GM21723 (cell line): ENCODE results near the gene CEP170.
"Not testable (repeated sequence)": the region's sequence is repeated elsewhere in the genome, so short reads cannot be mapped to it uniquely, and the experiment has no call there.

Experiments
- ATAC-seq: cut with Tn5 transposase; IDR thresholded peaks from one replicate; pipeline ENCODE4 v1.9.1; 2021; ENCODE audit warnings: mild to moderate bottlenecking, moderate library complexity; ENCODE audit not compliant: unreplicated experiment

CEP170 gene

DNA sequence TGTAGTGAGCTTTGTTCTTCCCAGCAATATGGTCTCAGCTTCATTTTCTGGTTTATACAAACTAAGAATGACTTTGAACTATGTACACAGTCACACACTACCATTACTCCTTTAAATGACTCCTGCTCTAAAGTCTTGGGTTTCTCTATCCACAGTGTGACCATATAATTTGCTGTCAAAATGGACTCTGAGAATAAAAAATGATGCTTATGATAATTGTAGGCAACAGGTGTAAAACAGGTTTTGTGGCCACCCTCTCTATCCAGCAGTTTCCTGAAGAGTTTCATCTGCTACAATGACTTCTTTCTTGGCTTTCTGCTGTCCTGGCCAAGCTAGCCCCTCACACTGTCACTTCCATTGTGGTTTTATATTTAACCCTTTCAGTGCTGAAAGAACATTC is 71.4 kb downstream of the CEP170 start:
- not testable (repeated sequence) for ATAC-seq

GRCh38 chr1:243183176-243183575 is 71.9 kb downstream of the CEP170 start:
- ATAC-seq = not testable (repeated sequence)

DNA sequence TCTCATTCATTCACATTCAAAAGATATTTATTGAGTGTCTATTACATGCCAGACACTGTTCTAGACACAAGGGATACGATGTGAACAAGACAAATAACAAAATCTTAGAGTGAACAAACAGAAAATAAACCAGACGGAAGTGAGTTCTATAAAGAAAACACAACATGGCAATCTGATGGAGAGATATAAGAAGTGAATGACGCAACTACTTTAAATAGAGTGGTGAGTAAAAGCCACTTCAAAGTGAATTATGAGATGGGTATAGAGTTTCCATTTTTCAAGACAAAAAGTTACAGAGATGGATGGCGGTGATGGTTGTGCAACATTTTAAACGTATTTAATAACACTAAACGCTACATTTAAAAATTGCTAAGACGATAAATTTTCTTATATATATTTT is 75.4 kb downstream of the CEP170 start:
- ATAC-seq = no peak

GRCh38 chr1:243177792-243178191 is 77.3 kb downstream of the CEP170 start:
- not testable (repeated sequence) for ATAC-seq

GRCh38 chr1:243173758-243174369 is 81.2 kb downstream of the CEP170 start:
- ATAC-seq = not testable (repeated sequence)

GRCh38 chr1:243164911-243165310 is 90.2 kb downstream of the CEP170 start:
- ATAC-seq = not testable (repeated sequence)

DNA sequence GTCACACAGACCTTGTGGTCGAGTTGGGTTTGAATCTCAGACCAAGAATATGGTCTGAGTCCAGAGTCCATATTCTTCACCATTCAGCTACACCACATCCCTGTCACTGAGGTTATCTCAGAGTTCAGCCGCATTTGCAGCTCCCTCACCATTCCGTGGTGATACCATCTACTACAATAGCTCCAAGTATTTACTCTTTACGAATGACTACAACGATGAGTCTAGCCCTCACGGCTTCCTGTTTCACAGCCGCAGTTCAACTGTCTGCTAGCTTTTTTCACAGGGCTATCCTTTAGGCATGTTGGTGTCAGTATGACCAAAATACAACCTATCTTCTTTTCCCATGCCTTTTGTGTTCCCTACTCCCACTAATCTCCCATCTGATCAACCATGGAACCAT is 104.2 kb downstream of the CEP170 start:
- not testable (repeated sequence) for ATAC-seq

- ATAC-seq = not testable (repeated sequence)
Measured at GRCh38 chr1:243149120-243149519, 106.0 kb downstream of the CEP170 start.

DNA sequence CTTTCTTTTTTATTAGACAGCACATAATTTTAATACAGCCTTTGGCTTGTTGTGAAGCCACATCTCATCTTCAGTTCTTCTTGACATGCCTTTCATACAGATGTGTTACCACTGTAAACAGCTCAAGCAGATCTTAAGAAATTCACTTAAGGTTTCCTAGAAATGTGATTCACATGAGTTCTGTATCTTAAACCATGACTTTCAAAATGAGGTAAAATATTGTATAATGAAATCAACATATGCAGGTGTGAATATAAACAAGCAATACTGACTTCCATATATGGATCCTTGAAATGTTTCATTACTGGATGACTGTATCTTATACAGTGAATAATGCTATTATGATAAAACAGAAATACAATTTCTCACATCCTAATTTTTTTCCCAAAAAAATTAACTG is 107.7 kb downstream of the CEP170 start:
- ATAC-seq = not testable (repeated sequence)

DNA sequence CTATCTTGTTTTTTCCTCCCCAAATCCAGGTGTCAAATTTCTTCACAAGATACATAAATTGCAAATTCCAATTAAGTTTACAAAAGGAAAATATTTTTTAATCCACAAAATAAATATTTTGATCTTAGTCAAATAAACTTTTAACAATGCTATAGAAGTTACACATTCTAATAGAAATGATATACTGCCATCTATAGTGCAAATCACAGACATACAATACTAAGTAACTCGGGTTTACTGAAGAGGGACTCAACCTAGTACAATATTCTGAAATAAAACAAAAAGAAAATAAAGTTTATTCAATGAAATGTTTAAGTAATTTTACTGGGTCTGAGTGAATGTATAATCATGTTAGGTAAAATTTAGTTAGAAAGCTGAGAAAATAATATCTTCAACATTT is 114.6 kb downstream of the CEP170 start:
- not testable (repeated sequence) for ATAC-seq

- not testable (repeated sequence) for ATAC-seq
Measured at GRCh38 chr1:243122876-243123409, 132.1 kb downstream of the CEP170 start.

- ATAC-seq = not testable (repeated sequence)
Measured at GRCh38 chr1:243121939-243122338, 133.1 kb downstream of the CEP170 start.

- ATAC-seq = not testable (repeated sequence)
Measured at GRCh38 chr1:243118601-243119322, 136.3 kb downstream of the CEP170 start.

DNA sequence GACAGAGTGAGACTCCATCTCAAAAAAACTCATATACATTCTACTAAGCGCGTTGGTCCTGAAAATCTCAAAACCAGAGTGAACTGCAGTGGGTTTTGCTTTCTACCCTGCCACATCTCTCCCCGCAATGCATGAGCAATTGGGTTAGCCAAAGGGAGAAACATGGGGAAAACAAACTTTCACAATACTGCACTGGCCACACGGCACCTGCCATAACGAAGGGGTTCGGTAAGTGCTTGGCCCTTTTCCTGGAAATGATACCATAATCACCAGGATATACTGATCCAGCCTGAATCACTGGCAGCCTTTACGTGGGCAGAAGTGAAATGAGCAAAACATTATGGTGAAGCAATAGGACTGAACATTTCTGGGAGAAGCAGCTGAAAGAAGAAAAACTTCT is 138.9 kb downstream of the CEP170 start:
- ATAC-seq = not testable (repeated sequence)

GRCh38 chr1:243114769-243115168 is 140.3 kb downstream of the CEP170 start:
- not testable (repeated sequence) for ATAC-seq

DNA sequence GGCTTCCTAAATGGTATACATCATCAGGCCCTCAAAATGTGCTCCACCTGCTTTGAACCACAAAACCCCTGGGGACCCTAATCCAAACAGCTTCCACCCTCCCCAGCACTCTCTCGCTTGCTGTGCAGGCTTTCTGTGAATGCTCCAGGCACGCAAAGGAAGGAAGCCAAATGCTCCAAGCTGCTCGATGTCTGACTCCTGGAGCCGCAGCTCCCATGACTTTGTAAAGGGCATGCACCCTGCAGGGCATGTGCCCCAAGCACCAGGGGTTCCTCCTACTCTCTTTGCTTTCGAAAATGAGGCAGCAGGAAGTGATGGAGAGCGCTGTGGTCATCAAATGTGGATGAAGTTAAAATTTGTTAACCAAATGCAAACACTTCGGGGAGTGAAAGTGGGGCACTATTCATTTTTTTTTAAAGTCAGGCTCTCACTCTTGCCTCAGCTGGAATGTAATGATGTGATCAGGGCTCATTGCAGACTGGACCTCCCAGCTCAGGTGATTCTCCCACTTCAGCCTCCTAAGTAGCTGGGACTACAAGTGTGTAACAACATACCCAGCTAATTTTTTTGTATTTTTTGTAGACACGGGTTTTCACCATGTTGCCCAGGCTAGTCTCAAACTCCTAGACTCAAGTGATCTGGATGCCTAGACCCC is 140.9 kb downstream of the CEP170 start:
- peak; percentile 91 for ATAC-seq

DNA sequence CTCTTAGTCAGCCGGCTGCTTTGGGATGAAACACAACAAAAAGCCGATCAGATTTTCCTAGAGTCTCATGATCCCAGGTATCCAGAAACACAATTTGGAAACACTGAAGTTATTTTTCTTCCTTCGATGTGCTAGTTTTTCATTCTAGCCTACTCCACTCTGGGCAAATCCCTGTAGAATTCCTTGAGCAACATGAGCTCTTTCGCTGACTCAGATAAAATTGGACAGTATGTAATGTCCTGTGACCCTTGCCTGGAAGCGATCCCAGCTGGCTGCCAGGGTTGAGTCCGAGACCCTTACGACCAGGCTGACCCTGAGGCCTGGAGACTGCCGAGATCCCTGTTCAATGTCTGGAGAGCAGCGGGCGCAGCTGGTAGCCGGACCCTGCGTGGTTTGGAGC is 147.9 kb downstream of the CEP170 start:
- not testable (repeated sequence) for ATAC-seq

DNA sequence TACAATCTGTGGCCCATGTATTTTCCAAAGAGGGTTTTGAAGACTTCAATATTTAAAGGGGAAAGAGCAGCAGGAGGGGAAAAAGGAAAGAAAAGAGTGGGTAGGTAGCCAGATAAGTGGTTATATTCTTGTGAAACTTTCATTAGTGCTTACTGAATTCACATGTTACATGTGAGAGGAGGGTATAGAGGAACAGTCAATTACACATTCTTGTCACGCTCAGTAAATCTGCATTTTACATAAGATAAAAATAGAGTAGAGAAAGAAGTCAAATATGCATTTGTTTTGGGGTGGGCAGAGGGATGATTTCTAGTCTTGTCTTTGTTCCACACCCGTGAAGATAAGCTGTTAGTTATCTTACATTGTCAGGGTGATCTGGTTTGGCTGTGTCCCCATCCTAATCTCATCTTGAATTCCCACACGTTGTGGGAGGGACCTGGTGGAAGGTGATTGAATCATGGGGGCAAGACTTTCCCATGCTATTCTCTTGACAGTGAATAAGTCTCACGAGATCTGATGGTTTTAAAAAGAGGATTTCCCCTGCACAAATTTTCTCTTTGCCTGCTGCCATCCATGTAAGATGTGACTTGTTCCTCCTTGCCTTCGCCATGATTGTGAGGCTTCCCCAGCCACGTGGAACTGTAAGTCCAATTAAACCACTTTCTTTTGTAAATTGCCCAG is 149.3 kb downstream of the CEP170 start:
- ATAC-seq = peak; percentile 38

GRCh38 chr1:243105104-243105503 is 150.0 kb downstream of the CEP170 start:
- peak; percentile 19 for ATAC-seq

GRCh38 chr1:243104452-243104851 is 150.6 kb downstream of the CEP170 start:
- ATAC-seq = not testable (repeated sequence)

DNA sequence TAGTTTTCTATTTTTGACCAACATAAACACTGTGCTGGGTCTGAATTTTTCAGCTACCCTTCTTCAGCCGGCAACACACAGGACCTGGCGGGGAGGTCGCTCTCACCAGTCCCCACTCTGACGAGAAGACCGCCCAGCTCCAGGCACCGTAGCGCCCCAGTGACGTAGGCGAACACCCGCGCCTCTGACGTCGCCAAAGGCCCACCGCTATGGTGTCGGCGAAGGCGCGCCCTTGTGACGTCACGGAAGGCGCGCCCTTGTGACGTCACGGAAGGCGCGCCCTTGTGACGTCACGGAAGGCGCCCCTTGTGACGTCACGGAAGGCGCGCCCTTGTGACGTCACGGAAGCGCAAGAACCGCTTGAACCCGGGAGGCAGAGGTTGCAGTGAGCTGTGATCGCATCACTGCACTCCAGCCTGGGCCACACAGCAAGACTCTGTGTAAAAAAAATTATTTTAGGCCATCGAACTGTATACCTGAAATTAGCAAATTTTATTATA is 153.5 kb downstream of the CEP170 start:
- peak; percentile 67 for ATAC-seq
